ENCODE data around the gene CCDC85A. TPM values are rescaled to one million over a fixed set of nuclear protein-coding genes. Genes with fewer than 3 reads are reported as not detected.

The CCDC85A gene
- total and polyA plus RNA-seq, 2 of the 8 experiments (the other 6 are each of a cell fraction or from before 2014, with no cell fraction given), result 0.20 TPM; not detected in 1

DNA sequence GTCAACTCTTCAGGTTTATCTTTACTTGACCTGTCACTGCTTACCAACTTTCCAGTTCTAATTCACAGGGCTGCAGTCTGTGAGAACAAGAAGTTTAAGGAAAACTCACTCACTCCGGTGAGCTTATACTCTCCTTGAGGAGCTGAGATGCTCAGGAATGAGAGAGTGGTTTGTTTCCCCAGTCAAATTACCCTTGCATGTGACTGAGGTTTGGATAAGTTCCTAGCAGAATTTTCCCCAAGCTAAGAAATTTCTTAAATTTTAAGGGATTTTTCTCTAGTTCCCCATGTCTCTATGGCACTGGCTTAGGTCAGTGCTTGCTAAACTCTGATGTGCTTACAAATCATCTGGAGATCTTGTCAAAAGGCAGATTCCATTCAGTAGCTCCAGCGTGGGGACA, 12.8 kb upstream of the CCDC85A start (continued):
- TF ChIP-seq ASH2L (IDR thresholded peaks at IDR 0.05; ENCODE audit: low read length) (no peak), RFX5 (IDR thresholded peaks at IDR 0.05; ENCODE audit: borderline replicate concordance, low read depth, low read length) (no peak), ZNF274 (IDR thresholded peaks at IDR 0.05; ENCODE audit: borderline replicate concordance, extremely low read depth, low read length) (no peak)

Data from H1 (cell line).